Activated T-helper 9 cell treated with anti-CD3 and anti-CD28 coated beads, Interleukin-2, amount 50 U/mL, for 16 hours (primary cell): Measurements from ENCODE around the gene C10orf71.

Experiments used
- DNase-seq: peaks from one replicate; pipeline ENCODE4 v3.0.0-alpha.2; 2020; ENCODE audit warnings: low read depth

The C10orf71 gene

DNA sequence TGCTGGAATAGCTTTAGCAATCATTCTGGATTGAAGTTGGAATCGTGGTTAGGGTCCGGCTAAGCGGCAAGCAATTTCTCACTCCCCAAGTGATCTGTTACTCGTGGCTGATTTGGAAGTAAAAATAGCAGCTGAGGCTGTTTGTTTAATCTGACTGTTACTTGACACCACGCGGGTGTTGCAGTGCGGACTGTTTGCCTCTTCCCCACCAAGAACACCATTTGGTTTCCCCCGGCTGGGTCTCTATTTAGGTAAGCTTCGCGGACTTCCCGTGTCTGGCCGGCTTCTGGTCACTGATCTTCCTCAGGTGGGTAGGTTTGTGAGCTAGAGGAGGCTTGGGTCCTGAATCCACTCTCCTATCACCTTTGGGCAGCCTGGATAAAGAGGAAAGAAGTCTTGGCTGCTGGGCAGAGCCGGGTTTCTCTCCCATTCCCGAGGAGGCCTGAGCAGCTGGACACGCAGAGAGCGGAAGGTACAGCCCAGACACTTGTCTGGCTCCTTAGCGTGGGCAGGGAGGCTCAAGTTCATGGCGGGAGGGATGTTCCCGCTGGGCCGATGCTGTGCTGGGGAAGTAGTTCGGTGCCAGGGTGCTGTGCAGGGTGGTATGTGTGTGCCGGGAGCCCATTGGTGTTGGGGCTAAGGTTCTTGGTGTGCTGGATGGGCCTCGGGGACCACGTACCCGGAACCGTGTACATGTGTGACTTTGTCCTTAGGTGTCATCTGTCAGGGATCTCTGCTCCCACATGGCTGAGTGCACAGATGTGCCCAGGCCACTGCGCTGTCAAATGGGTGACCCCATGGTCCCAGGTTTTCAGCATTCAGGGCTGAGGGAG lies at the start of gene C10orf71:
C10orf71 (plus strand) TSS at position 188 of the 833 bp plus-strand sequence. CDS start 23,376 bp downstream, outside the sequence.
- DNase-seq, result no peak

DNA sequence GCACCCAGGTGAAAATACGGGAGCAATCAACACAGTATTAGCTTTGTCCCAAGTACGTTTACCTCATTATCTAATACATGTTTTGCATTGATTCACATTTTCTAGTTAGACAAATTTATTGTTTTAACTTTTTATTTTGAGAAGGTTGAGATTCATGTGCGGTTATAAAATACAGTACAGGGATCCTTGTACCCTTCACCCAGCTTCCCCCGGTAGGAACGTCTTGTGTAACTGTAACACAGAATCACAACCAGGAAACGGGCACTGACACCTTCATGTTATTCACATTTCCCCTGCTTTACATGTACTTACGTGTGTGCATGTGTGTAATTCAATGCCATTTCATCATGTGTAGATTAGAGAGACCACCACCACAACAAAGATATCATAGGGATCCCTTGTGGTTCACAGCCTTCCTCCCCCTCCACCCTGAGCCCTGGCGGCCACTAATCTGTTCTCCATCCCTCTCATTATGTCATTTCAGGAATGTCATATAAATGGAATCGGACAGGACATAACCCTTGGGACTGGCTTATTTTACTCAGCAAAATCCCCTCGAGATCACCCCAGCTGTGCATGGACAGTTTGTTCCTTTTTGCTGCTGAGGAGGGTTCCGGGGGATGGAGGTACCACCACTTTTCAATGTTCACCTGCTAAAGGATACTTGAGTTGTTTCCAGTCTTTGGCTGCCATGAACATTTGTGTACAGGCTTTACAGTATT lies 46.5 kb upstream of the C10orf71 start:
- no peak for DNase-seq

DNA sequence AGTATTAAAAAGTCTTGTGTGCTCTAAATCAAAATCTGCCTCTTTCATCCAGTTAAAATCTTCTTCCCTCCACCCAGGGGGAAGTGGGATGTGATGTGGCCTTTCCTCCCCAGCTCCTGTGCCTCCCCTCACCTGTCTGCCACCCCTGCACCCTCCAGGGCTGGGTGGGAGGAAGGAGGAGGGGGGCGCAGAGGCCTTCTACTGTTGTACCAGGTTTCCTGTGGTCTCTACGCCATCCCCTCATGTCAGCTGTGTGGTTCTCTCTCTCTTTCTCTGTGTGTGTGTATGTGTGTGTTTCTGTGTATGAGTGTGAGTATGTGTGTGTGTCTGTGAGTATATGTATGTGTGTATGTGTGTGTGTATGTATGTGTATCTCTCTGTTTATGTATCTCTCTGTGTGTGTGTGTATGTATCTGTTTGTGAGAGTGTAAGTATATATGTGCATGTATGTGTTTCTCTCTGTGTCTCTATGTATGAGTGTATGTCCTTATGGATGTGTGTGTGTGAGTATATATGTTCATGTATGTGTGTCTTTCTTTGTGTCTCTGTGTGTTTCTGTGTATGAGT lies 45.5 kb upstream of the C10orf71 start:
- DNase-seq, result no peak

DNA sequence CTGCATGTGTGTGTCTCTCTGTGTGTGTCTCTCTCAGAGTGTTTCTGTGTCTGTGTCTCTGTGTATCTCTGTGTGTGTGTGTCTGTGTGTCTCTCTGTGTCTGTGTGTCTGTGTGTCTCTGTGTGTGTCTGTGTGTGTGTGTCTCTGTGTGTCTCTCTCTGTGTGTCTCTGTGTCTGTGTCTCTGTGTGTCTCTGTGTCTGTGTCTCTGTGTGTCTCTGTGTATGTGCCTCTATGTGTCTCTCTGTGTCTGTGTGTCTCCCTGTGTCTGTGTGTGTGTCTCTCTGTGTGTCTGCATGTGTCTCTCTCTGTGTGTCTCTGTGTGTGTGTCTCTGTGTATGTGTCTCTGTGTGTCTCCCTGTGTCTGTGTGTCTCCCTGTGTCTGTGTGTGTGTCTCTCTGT lies 44.8 kb upstream of the C10orf71 start:
- DNase-seq, result no peak

GRCh38 chr10:49254556-49255318 lies 44.2 kb upstream of the C10orf71 start:
- DNase-seq, result no peak

DNA sequence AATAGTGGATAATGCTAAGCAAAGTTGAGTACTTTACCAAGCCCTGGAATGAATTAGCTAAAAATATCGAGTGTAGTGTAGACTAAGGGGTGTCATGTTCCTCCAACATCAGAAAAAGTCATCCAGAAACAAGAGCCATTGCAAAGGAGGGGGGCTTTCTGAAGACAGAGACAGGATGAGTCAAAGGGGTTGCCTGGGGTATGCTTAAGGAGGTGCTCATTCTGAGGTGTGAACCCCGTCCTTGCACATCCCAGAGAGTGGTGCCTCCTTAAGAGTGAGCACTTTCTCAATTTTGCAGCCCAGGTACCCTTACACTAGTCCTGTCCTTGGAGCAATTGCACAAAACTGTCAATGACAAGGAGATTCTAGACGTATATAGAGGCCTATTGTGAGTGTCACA lies 43.1 kb upstream of the C10orf71 start:
- DNase-seq, result no peak

DNA sequence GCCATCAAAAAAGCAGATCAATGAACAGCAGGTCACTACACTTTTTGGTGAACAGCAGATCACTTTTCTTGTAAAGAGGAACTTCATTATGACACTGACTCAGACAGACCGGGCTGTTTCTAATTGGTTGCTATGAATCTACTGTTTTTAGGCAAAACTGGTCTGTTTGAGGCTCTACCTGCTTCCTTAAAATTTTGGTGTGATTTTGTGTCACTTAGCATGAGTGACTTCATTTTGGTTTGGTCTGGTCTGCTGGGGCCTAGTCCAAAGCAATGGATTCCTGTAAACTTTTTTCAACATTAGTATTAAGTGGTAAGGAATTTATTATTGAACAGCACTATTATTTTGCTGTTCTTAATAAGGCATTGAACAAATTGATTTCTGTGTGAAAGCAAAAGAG lies 41.8 kb upstream of the C10orf71 start:
- no peak for DNase-seq

GRCh38 chr10:49257626-49258349 lies 41.2 kb upstream of the C10orf71 start:
- no peak for DNase-seq

DNA sequence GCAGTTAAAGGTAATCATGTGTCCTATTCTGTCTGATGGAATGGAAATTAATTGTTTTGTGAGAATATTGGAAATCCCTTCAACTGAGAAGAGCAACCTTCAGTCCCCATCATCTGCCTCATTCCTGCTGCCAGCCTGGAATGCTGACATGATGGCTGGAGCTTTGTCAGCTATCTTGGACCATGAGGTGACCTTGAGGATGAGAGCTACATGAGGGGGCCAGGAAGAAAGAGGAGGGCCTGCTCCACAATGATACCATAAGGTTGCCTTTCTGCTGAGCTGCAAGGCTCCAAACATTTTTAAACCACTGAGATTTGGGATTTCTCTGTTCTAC lies 40.7 kb upstream of the C10orf71 start:
- DNase-seq, result no peak

GRCh38 chr10:49260644-49261296 lies 38.2 kb upstream of the C10orf71 start:
- DNase-seq, result no peak

DNA sequence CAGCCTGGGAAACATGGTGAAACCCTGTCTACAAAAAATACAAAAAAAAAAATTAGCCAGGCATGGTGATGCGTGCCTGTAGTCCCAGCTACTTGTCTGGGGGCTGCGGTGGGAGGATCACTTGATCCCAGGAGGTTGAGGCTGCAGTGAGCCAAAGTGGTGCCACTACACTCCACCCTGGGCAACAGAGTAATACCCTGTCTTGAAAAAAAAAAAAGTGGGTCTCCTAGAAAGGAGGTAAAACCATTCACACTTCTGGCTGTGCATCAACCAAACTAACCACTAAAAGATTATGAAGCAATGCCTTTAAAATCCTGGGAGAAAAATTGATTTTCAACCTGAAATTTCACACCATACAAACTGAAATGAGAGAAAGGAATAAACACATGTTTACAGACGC lies 35.4 kb upstream of the C10orf71 start:
- no peak for DNase-seq

GRCh38 chr10:49264177-49264677 lies 34.7 kb upstream of the C10orf71 start:
- no peak for DNase-seq

DNA sequence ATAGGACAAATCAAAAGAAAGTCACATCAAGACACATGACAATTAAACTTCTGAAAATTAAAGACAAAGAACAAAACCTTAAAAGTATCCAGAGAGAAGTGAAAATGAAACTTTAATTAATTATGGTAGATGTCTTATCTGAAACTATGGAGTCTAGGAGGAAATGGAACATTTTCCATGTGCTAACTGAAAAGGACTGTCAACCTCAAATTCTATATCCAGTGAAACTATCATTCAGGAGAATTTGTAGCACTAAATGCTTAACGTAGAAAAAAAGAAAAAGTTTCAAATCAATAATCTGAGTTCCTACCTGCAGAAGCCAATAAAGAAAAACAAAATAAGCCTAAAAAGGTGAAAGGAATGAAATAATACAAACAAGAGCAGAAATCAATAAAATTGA lies 33.1 kb upstream of the C10orf71 start:
- no peak for DNase-seq

GRCh38 chr10:49268185-49268584 lies 30.8 kb upstream of the C10orf71 start:
- no peak for DNase-seq

- no peak for DNase-seq
Observed at GRCh38 chr10:49269523-49269922, 29.4 kb upstream of the C10orf71 start.

GRCh38 chr10:49270565-49270964 lies 28.4 kb upstream of the C10orf71 start:
- DNase-seq, result no peak

DNA sequence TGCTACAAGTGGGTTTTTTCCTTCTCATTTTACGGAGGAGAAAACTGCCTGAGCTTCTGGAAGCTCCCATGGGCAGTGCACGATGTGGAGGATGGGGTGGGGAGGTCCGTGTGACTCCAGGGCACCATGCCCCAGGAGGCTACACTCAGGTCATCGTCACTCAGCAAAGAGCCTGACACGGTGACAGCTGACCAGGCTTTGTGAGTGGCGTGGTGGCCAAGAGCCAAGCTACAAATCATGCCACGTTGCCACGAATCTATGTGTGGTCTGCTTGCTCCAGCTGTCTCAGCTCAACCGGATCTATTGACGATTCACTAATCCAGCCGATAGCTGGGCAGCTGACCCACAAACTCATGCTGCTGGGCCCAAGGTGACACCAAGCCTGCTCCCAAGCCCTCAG lies 27.6 kb upstream of the C10orf71 start:
- no peak for DNase-seq

DNA sequence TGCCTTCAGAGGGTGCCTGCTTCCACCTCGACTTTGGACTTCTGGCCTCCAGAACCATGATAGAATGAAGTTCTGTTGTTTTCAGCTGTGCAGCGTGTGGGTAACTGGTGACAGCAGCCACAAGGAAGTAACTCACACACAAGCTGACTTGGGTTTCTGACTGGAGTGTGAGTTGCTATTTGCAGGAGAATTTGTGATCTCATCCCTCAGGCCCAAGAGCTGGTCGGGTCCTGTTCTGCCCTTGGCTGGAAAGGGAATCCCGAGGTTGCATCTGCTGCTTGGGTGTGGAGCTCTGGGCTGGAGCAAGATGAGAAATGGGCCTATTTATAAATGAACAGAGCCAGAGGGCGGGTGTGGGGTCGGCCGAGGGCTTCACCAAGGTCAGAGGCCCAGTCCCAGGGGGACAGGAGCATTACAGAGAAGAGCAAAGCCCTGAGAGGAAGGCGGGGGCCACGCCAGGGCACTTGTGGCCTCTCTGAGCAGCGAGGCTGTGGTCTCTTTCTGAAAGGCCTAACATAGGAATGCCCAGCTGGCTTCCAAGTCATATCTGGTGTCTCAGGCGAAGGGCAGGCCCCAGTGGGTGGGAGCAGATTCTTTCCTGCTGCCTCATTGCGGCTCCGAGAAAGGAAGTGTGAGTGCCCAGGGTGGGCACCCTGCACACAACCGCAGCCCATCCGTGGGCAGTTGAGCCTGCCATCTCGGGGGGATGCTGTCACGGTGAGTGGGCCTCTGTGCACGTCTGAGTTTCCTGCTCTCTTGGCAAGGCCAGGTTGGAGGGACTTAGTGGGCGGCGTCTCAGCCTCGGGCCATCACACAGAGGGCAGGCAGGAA lies 26.5 kb upstream of the C10orf71 start:
- no peak for DNase-seq

- DNase-seq, result no peak
Observed at GRCh38 chr10:49273082-49273465, 25.9 kb upstream of the C10orf71 start.

DNA sequence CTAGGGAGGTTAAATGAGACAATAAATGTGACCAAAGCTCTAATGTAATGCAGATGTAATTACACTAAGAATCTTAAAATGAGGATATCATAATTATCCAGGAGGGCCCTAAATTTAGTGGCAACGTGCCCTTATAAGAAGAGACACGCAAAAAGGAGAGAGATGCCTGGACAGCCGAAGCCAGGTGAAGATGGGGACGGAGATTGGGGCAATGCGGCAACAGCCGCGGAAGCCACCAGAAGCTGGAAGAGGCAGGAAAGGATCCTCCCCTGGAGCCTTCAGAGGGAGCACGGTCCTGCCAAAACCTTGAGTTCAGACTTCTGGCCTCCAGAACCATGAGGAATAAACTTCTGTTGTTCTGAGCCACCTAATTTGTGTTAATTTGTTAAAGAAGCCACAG lies 25.3 kb upstream of the C10orf71 start:
- no peak for DNase-seq
